Transverse colon (tissue), 4 donors: ENCODE data around the gene CMTR2. TPM values are rescaled to one million over a fixed set of nuclear protein-coding genes. Genes with fewer than 3 reads are reported as not detected.

Experiments
- DNase-seq: peaks from one replicate; pipeline ENCODE4 v3.0.0-alpha.2; 2019
- H3K27ac ChIP-seq, 4 donors: fragments of 200-600 bp; sonication (generic); 2 replicates each; pipeline ENCODE4 v1.5.1; 2016 to 2018; ENCODE audit warnings: inconsistent platforms in 4 of 4
- H3K27me3 ChIP-seq: fragments of 200-600 bp; sonication (generic); 2 replicates; pipeline ENCODE4 v1.5.1; 2017; ENCODE audit warnings: inconsistent platforms
- H3K36me3 ChIP-seq, 4 donors: fragments of 200-600 bp; sonication (generic); 2 replicates each; pipeline ENCODE4 v1.5.1; 2017 to 2019; ENCODE audit warnings: inconsistent platforms in 4 of 4
- H3K4me1 ChIP-seq, 4 donors: fragments of 200-600 bp; sonication (generic); 2 replicates each; pipeline ENCODE4 v1.5.1; 2017 to 2020; ENCODE audit warnings: inconsistent platforms in 4 of 4
- H3K4me3 ChIP-seq, 4 donors: fragments of 200-600 bp; sonication (generic); 1 replicate in 1 of 4; 2 replicates in 3 of 4; pipeline versions ENCODE4 v1.5.1 to v1.6.1; 2017 to 2019; ENCODE audit warnings: inconsistent platforms in 4 of 4
- H3K9me3 ChIP-seq, 2 donors: fragments of 200-600 bp; sonication (generic); 2 replicates each; pipeline ENCODE4 v1.5.1; 2017 to 2019; ENCODE audit warnings: inconsistent platforms in 2 of 2
- CTCF ChIP-seq, 5 experiments: fragments of 200-600 bp in 3 of 5; fragments of 450-650 bp in 2 of 5; sonication (generic) in 3 of 5; IDR thresholded peaks; 1 replicate in 2 of 5; 2 replicates in 3 of 5; pipeline ENCODE4 v1.5.1; 2016 to 2017; ENCODE audit warnings: antibody characterized with exemption in 5 of 5, inconsistent platforms in 3 of 5, mild to moderate bottlenecking in 2 of 5, moderate library complexity in 1 of 5
- EP300 ChIP-seq: sonication (generic); formaldehyde crosslinking; IDR thresholded peaks from one replicate; pipeline ENCODE4 v1.6.1; 2017; ENCODE audit warnings: antibody characterized with exemption, low read depth
- POLR2A ChIP-seq: fragments of 450-650 bp; IDR thresholded peaks from one replicate; pipeline ENCODE4 v1.6.1; 2016; ENCODE audit warnings: antibody characterized with exemption, mild to moderate bottlenecking, moderate library complexity
- POLR2AphosphoS5 ChIP-seq, 3 donors: sonication (generic); formaldehyde crosslinking; IDR thresholded peaks; one replicate each; pipeline ENCODE4 v1.6.1; 2016; ENCODE audit warnings: antibody characterized with exemption in 3 of 3
- WGBS, 2 donors: methylation state at CpG; one replicate each; pipeline ENCODE4 v1.1.5; 2018; ENCODE audit warnings: low coverage in 1 of 2; 5-methylcytosine and 5-hydroxymethylcytosine counted together
- in situ Hi-C, 4 donors: fragments of 200-750 bp; cut with MboI; loops; one replicate each; pipeline versions ENCODE4 v1.15.0 to v1.15.1; 2017; ENCODE audit warnings: low sequenced_read_pairs in 3 of 4, low pct_ligation_motif_present in 1 of 4, low pct_unique_long_range_greater_than_20kb in 1 of 4
- intact Hi-C: fragments of 100-400 bp; cut with DNase I; formaldehyde crosslinking; loops from one replicate; pipeline ENCODE4 v1.15.1; 2023; ENCODE audit warnings: low total_unique reads
- total RNA-seq, 4 donors: library from RNA; depleted of rRNA; stranded (reverse); fragments of >200 nt; gene quantifications; one replicate each; pipeline ENCODE4 v1.1.0, GENCODE V29; 2016

CMTR2 gene
- total RNA-seq, 4 donors from 2014 or later = 10.5 to 36.7 (median 26.6) TPM

- Histone ChIP-seq H3K4me3 (peak overlapping the region in 1 of 4 donors; percentile 60), H3K9me3 (no peaks in the 10 kb centered on the region), H3K27me3 (peaks cover 12% of the 10 kb centered on the region), H3K4me1 (peaks cover 5 to 23% (median 11%) of the 10 kb centered on the region in 4 donors), H3K36me3 (peaks cover 0 to 26% (median 5%) of the 10 kb centered on the region in 4 donors), H3K27ac (peak overlapping the region in 2 of 4 donors; percentile 88 to 89)
- 81 to 87% methylated on average over 3 of the region's 3 CpGs for WGBS, 2 donors
- intact Hi-C loops (no loop called here), in situ Hi-C loops (no loop called here)
- TF ChIP-seq POLR2A (no peak), CTCF (IDR thresholded peaks at IDR 0.05) (no peak), POLR2AphosphoS5 (IDR thresholded peaks at IDR 0.05) (no peak), EP300 (no peak)
- no peak for DNase-seq
Measured at GRCh38 chr16:71287911-71288310, 1.3 kb downstream of the CMTR2 start.

- Histone ChIP-seq H3K9me3 (no peaks in the 10 kb centered on the region), H3K4me1 (peaks cover 5 to 23% (median 11%) of the 10 kb centered on the region in 4 donors), H3K4me3 (no peak overlapping the region), H3K36me3 (peaks cover 0 to 27% (median 5%) of the 10 kb centered on the region in 4 donors), H3K27me3 (peaks cover 7% of the 10 kb centered on the region), H3K27ac (no peak overlapping the region)
- DNase-seq = no peak
- intact Hi-C loops = no loop called here
- TF ChIP-seq POLR2A (no peak), POLR2AphosphoS5 (IDR thresholded peaks at IDR 0.05) (no peak)
- WGBS, 2 donors = 95% methylated on average over 2 of the region's 2 CpGs; no CpG with 5 or more reads in 1 of the 2 donors
- in situ Hi-C loops = no loop called here
Measured at GRCh38 chr16:71287454-71287853, 1.7 kb downstream of the CMTR2 start.

GRCh38 chr16:71283612-71284011 is 5.6 kb downstream of the CMTR2 start:
- Histone ChIP-seq H3K27ac (no peak overlapping the region), H3K9me3 (no peaks in the 10 kb centered on the region), H3K4me1 (peaks cover 5 to 18% (median 7%) of the 10 kb centered on the region in 4 donors), H3K4me3 (no peak overlapping the region), H3K27me3 (no peaks in the 10 kb centered on the region), H3K36me3 (peaks cover 0 to 30% (median 5%) of the 10 kb centered on the region in 4 donors)
- WGBS, 2 donors = 95 to 100% methylated on average over 1 to 2 of the region's 2 CpGs
- DNase-seq = no peak
- in situ Hi-C loops = no loop called here
- TF ChIP-seq EP300 = no peak
- TF ChIP-seq POLR2AphosphoS5 (IDR thresholded peaks at IDR 0.05) = no peak
- TF ChIP-seq POLR2A = no peak
- no peak for TF ChIP-seq CTCF (IDR thresholded peaks at IDR 0.05)
- intact Hi-C loops = no loop called here

GRCh38 chr16:71282943-71283342 is 6.3 kb downstream of the CMTR2 start:
- no peak for TF ChIP-seq EP300
- no peak for TF ChIP-seq POLR2A
- TF ChIP-seq POLR2AphosphoS5 (IDR thresholded peaks at IDR 0.05) = no peak
- TF ChIP-seq CTCF (IDR thresholded peaks at IDR 0.05) = no peak
- Histone ChIP-seq H3K27me3 (no peaks in the 10 kb centered on the region), H3K4me1 (peaks cover under 1 to 12% (median 1%) of the 10 kb centered on the region in 4 donors), H3K9me3 (no peaks in the 10 kb centered on the region), H3K4me3 (no peak overlapping the region), H3K36me3 (peaks cover 0 to 30% (median 5%) of the 10 kb centered on the region in 4 donors), H3K27ac (no peak overlapping the region)
- DNase-seq = no peak
- 91% methylated on average over 3 of the region's 3 CpGs for WGBS, 2 donors
- intact Hi-C loops (no loop called here), in situ Hi-C loops (no loop called here)
